ENCODE measurements around the gene MBD5. TPM values are rescaled to one million over a fixed set of nuclear protein-coding genes. Genes with fewer than 3 reads are reported as not detected.

Gene MBD5
- polyA plus RNA-seq, 1 of the 3 experiments (the other 2 are of a cell fraction) = 7.4 TPM

- CTCF ChIA-PET = no interaction called here
- no peak overlapping the region for H3K4me2 ChIP-seq
- no peaks in the 10 kb centered on the region for H3F3A ChIP-seq (replicated peaks; ENCODE audit: insufficient read depth)
- H3K4me1 ChIP-seq (ENCODE audit: control insufficient read depth in 1 of 2, insufficient read depth in 2 of 2, low read depth in 1 of 2, low read length in 1 of 2) = peaks cover 0 to 2% of the 10 kb centered on the region in 2 experiments; a peak in 2 of 4 replicates
- no peaks in the 10 kb centered on the region for H3K36me3 ChIP-seq (replicated peaks in 1 of 2; ENCODE audit: control insufficient read depth in 1 of 2, insufficient read depth in 2 of 2, low read length in 1 of 2)
- H3K27me3 ChIP-seq (ENCODE audit: insufficient read depth) = no peaks in the 10 kb centered on the region
- DNase-seq = no peak
- no peak overlapping the region for H3K9ac ChIP-seq
- H2AFZ ChIP-seq (ENCODE audit: low read depth) = no peak overlapping the region
- WGBS (ENCODE audit: low lambda C conversion rate) = 80% methylated on average over 6 of the region's 6 CpGs
- H4K20me1 ChIP-seq (ENCODE audit: insufficient read depth) = no peaks in the 10 kb centered on the region
- H3K27ac ChIP-seq (ENCODE audit: low read depth in 2 of 2, low read length in 1 of 2) = no peak overlapping the region
- POLR2A ChIA-PET = no interaction called here
- H3K9me2 ChIP-seq = no peaks in the 10 kb centered on the region
- no peak overlapping the region for H3K4me3 ChIP-seq (ENCODE audit: low read depth in 2 of 2, low read length in 1 of 2)
- no peaks in the 10 kb centered on the region for H3K9me3 ChIP-seq
- TF ChIP-seq CTCF (IDR thresholded peaks at IDR 0.05) (no peak), RCOR1 (IDR thresholded peaks at IDR 0.05; ENCODE audit: low read length) (no peak), FOXJ3 (CRISPR knock-in tag; IDR thresholded peaks at IDR 0.05) (no peak), USF1 (IDR thresholded peaks at IDR 0.05; ENCODE audit: borderline replicate concordance, low read depth) (no peak), TCF12 (IDR thresholded peaks at IDR 0.05) (no peak), TAF1 (IDR thresholded peaks at IDR 0.05; ENCODE audit: borderline replicate concordance, low read depth, low read length) (no peak), RAD21 (IDR thresholded peaks at IDR 0.05; ENCODE audit: low read length) (no peak), NFIC (IDR thresholded peaks at IDR 0.05; ENCODE audit: borderline replicate concordance) (no peak), IRF3 (IDR thresholded peaks at IDR 0.05; ENCODE audit: low read depth, low read length) (no peak), PBX3 (IDR thresholded peaks at IDR 0.05) (no peak), SIN3A (IDR thresholded peaks at IDR 0.05; ENCODE audit: borderline replicate concordance, low read depth, low read length) (no peak), CHD2 (IDR thresholded peaks at IDR 0.05; ENCODE audit: low read length, partially characterized antibody) (no peak), ELF1 (IDR thresholded peaks at IDR 0.05) (no peak), FOSL2 (IDR thresholded peaks at IDR 0.05; ENCODE audit: borderline replicate concordance, low read depth) (no peak), JUND (IDR thresholded peaks at IDR 0.05) (no peak), POLR2AphosphoS5 (IDR thresholded peaks at IDR 0.05; ENCODE audit: low read depth, low read length) (no peak), REST (IDR thresholded peaks at IDR 0.05; ENCODE audit: low read depth, low read length) (no peak), YY1 (IDR thresholded peaks at IDR 0.05; ENCODE audit: low read depth) (no peak)
- 0 out of 2 replicates have a peak, but pooled peaks cover 4% of the 10 kb centered on the region for H3K79me2 ChIP-seq (ENCODE audit: insufficient read depth)
Measured at GRCh38 chr2:148358375-148358774, 337.5 kb downstream of the MBD5 start.

Measured in SK-N-SH (cell line).